Astrocyte (in vitro differentiated cells and primary cell): ENCODE results near the gene FGGY. TPM values are rescaled to one million over a fixed set of nuclear protein-coding genes. Genes with fewer than 3 reads are reported as not detected.

Experiments used
- DNase-seq: peaks from one replicate; pipeline ENCODE4 v3.0.0-alpha.2; 2010; ENCODE audit warnings: low read depth
- FAIRE-seq: peaks from 2 replicates; lab custom pipeline; 2011; peaks lifted over from hg19 to GRCh38; lab: Jason Lieb, UNC
- H2AFZ ChIP-seq: 2 replicates; pipeline ENCODE4 v1.6.0; 2012; ENCODE audit warnings: low read depth, low read length, inconsistent platforms
- H3K27ac ChIP-seq: 2 replicates; pipeline ENCODE4 v1.5.1; 2011; ENCODE audit warnings: low read depth, low read length, inconsistent platforms
- H3K27me3 ChIP-seq: 2 replicates; pipeline ENCODE4 v1.6.0; 2011; ENCODE audit warnings: low read length, inconsistent platforms; ENCODE audit not compliant: insufficient read depth
- H3K36me3 ChIP-seq: 2 replicates; pipeline ENCODE4 v1.5.1; 2011; ENCODE audit warnings: low read length, inconsistent platforms; ENCODE audit not compliant: insufficient read depth
- H3K4me1 ChIP-seq: 2 replicates; pipeline ENCODE4 v1.5.1; 2011; ENCODE audit warnings: low read length, inconsistent platforms; ENCODE audit not compliant: insufficient read depth
- H3K4me2 ChIP-seq: 2 replicates; pipeline ENCODE4 v1.6.0; 2012; ENCODE audit warnings: low read length, inconsistent platforms
- H3K4me3 ChIP-seq: 2 replicates; pipeline ENCODE4 v1.5.1; 2011; ENCODE audit warnings: low read depth, mild to moderate bottlenecking, low read length, inconsistent platforms; ENCODE audit not compliant: insufficient read depth
- H3K79me2 ChIP-seq: 2 replicates; pipeline ENCODE4 v1.6.0; 2012; ENCODE audit warnings: mild to moderate bottlenecking, low read length, inconsistent platforms; ENCODE audit not compliant: insufficient read depth
- H3K9ac ChIP-seq: 2 replicates; pipeline ENCODE4 v1.6.0; 2012; ENCODE audit warnings: mild to moderate bottlenecking, low read length, inconsistent platforms
- H3K9me3 ChIP-seq: 2 replicates; pipeline ENCODE4 v1.5.1; 2012; ENCODE audit warnings: low read depth, mild to moderate bottlenecking, low read length, inconsistent platforms; ENCODE audit not compliant: insufficient read depth
- H4K20me1 ChIP-seq: 2 replicates; pipeline ENCODE4 v1.6.0; 2012; ENCODE audit warnings: low read length, inconsistent platforms; ENCODE audit not compliant: insufficient read depth
- H3K27ac Mint-ChIP-seq: one replicate; pipeline ENCODE4 v1.8.0; 2021; ENCODE audit warnings: mild to moderate bottlenecking, mixed read lengths; ENCODE audit not compliant: unreplicated experiment
- H3K27me3 Mint-ChIP-seq: one replicate; pipeline ENCODE4 v1.8.0; 2021; ENCODE audit warnings: low read depth, mixed read lengths; ENCODE audit not compliant: unreplicated experiment
- H3K36me3 Mint-ChIP-seq: one replicate; pipeline ENCODE4 v1.8.0; 2021; ENCODE audit warnings: low read depth, mixed read lengths; ENCODE audit not compliant: unreplicated experiment
- H3K4me1 Mint-ChIP-seq: one replicate; pipeline ENCODE4 v1.8.0; 2021; ENCODE audit warnings: low read depth, mixed read lengths; ENCODE audit not compliant: unreplicated experiment
- H3K4me3 Mint-ChIP-seq: one replicate; pipeline ENCODE4 v1.8.0; 2021; ENCODE audit warnings: mild to moderate bottlenecking, moderate library complexity, mixed read lengths; ENCODE audit not compliant: unreplicated experiment
- H3K9me3 Mint-ChIP-seq: one replicate; pipeline ENCODE4 v1.8.0; 2021; ENCODE audit warnings: mild to moderate bottlenecking, mixed read lengths; ENCODE audit not compliant: unreplicated experiment
- EZH2 ChIP-seq: IDR thresholded peaks from 2 replicates; pipeline ENCODE4 v1.6.1; 2012; ENCODE audit warnings: mild to moderate bottlenecking, low read length, inconsistent platforms; ENCODE audit not compliant: insufficient read depth
- total RNA-seq: library from RNA; stranded (reverse); gene quantifications from 2 replicates; pipeline ENCODE4 v1.2.1, GENCODE V29; 2021
- TF ChIP-seq, protein P1 (sequence below): IDR thresholded peaks from 2 replicates; pipeline ENCODE4 v1.5.1; 2011; ENCODE audit warnings: low read depth, mild to moderate bottlenecking, inconsistent platforms, low read length, moderate library complexity; ENCODE audit not compliant: insufficient read depth

Gene FGGY
- total RNA-seq, 1 donor from 2014 or later, result 6.8 TPM

DNA sequence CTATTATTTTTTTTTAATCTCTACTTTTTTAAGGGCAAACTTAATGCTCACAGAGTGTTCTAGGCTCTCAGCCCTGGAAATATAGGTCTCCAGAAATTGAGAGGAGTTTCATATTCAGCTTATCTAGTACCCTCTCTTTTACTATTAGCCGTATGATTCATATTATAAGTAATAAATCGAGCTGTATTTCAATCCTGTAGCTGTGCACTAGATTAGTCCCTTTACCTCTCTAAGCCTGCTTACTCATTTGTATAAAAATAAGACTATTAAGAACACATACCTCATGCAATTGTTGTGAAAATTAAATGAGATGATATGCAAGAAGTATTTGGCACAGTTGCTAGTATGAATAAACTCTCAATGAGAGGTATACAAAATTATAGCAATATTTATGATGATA is 389.7 kb downstream of the FGGY start:
- Mint-ChIP-seq H3K27me3 (peaks cover 18% of the 10 kb centered on the region), H3K36me3 (no peaks in the 10 kb centered on the region), H3K4me1 (peaks cover 6% of the 10 kb centered on the region), H3K4me3 (no peak overlapping the region), H3K27ac (no peak overlapping the region), H3K9me3 (no peaks in the 10 kb centered on the region)
- no peaks in the 10 kb centered on the region for H3K79me2 ChIP-seq
- TF ChIP-seq, protein P1, sequence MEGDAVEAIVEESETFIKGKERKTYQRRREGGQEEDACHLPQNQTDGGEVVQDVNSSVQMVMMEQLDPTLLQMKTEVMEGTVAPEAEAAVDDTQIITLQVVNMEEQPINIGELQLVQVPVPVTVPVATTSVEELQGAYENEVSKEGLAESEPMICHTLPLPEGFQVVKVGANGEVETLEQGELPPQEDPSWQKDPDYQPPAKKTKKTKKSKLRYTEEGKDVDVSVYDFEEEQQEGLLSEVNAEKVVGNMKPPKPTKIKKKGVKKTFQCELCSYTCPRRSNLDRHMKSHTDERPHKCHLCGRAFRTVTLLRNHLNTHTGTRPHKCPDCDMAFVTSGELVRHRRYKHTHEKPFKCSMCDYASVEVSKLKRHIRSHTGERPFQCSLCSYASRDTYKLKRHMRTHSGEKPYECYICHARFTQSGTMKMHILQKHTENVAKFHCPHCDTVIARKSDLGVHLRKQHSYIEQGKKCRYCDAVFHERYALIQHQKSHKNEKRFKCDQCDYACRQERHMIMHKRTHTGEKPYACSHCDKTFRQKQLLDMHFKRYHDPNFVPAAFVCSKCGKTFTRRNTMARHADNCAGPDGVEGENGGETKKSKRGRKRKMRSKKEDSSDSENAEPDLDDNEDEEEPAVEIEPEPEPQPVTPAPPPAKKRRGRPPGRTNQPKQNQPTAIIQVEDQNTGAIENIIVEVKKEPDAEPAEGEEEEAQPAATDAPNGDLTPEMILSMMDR, result no peak
- H3K4me2 ChIP-seq, result no peak overlapping the region
- H3K9me3 ChIP-seq, result no peaks in the 10 kb centered on the region
- no peaks in the 10 kb centered on the region for H4K20me1 ChIP-seq
- no peaks in the 10 kb centered on the region for H3K27me3 ChIP-seq
- no peak overlapping the region for H2AFZ ChIP-seq
- H3K4me3 ChIP-seq, result no peak overlapping the region
- no peak overlapping the region for H3K9ac ChIP-seq
- H3K36me3 ChIP-seq, result no peaks in the 10 kb centered on the region
- no peaks in the 10 kb centered on the region for H3K4me1 ChIP-seq
- DNase-seq (no peak), FAIRE-seq (no peak)
- H3K27ac ChIP-seq, result no peak overlapping the region

- no peak overlapping the region for H3K4me3 Mint-ChIP-seq
- no peak overlapping the region for H3K27ac Mint-ChIP-seq
- Histone ChIP-seq H3K9me3 (no peaks in the 10 kb centered on the region), H3K9ac (no peak overlapping the region), H2AFZ (no peak overlapping the region), H3K36me3 (no peaks in the 10 kb centered on the region), H3K4me1 (no peaks in the 10 kb centered on the region), H3K4me2 (no peak overlapping the region), H3K27ac (no peak overlapping the region), H3K4me3 (no peak overlapping the region), H4K20me1 (no peaks in the 10 kb centered on the region), H3K27me3 (no peaks in the 10 kb centered on the region), H3K79me2 (no peaks in the 10 kb centered on the region)
- H3K27me3 Mint-ChIP-seq, result peaks cover 18% of the 10 kb centered on the region
- H3K4me1 Mint-ChIP-seq, result peaks cover 7% of the 10 kb centered on the region
- no peaks in the 10 kb centered on the region for H3K36me3 Mint-ChIP-seq
- no peaks in the 10 kb centered on the region for H3K9me3 Mint-ChIP-seq
- TF ChIP-seq, protein P1, result no peak
- no peak for TF ChIP-seq EZH2
- DNase-seq, result no peak
- no peak for FAIRE-seq
These were observed 390.2 kb downstream of the FGGY start for GRCh38 chr1:59687081-59687480.

GRCh38 chr1:59688976-59689375 is 392.1 kb downstream of the FGGY start:
- Histone ChIP-seq H4K20me1 (no peaks in the 10 kb centered on the region), H3K4me3 (no peak overlapping the region), H3K27ac (no peak overlapping the region), H2AFZ (no peak overlapping the region), H3K27me3 (no peaks in the 10 kb centered on the region), H3K9ac (no peak overlapping the region), H3K9me3 (no peaks in the 10 kb centered on the region), H3K79me2 (no peaks in the 10 kb centered on the region), H3K4me2 (no peak overlapping the region), H3K36me3 (no peaks in the 10 kb centered on the region), H3K4me1 (peaks cover 5% of the 10 kb centered on the region)
- no peak for DNase-seq
- no peak overlapping the region for H3K27ac Mint-ChIP-seq
- H3K4me3 Mint-ChIP-seq, result no peak overlapping the region
- H3K27me3 Mint-ChIP-seq, result peaks cover 15% of the 10 kb centered on the region
- H3K36me3 Mint-ChIP-seq, result no peaks in the 10 kb centered on the region
- TF ChIP-seq, protein P1, result no peak
- TF ChIP-seq EZH2, result no peak
- H3K9me3 Mint-ChIP-seq, result no peaks in the 10 kb centered on the region
- H3K4me1 Mint-ChIP-seq, result peaks cover 2% of the 10 kb centered on the region
- FAIRE-seq, result no peak
